HUES48 (cell line): ENCODE results near the gene NDUFAF2.

Source experiments
- H3K27ac ChIP-seq: one replicate; pipeline ENCODE4 v1.7.0; 2013; ENCODE audit warnings: low read depth, low read length, inconsistent platforms
- H3K27me3 ChIP-seq: 2 replicates; pipeline ENCODE4 v1.6.1; 2013; ENCODE audit warnings: mild to moderate bottlenecking, low read length; ENCODE audit not compliant: control insufficient read depth, insufficient read depth
- H3K36me3 ChIP-seq: 2 replicates; pipeline ENCODE4 v1.6.1; 2013; ENCODE audit warnings: low read length; ENCODE audit not compliant: control insufficient read depth, insufficient read depth
- H3K4me1 ChIP-seq: 2 replicates; pipeline ENCODE4 v1.6.1; 2013; ENCODE audit warnings: mild to moderate bottlenecking, low read length; ENCODE audit not compliant: control insufficient read depth, insufficient read depth
- H3K4me3 ChIP-seq: 2 replicates; pipeline ENCODE4 v1.5.1; 2013; ENCODE audit warnings: mild to moderate bottlenecking, low read depth, low read length
- H3K9ac ChIP-seq: 2 replicates; pipeline ENCODE4 v1.6.1; 2013; ENCODE audit warnings: mild to moderate bottlenecking, low read depth, low read length, moderate library complexity
- H3K9me3 ChIP-seq: 2 replicates; pipeline ENCODE4 v1.6.1; 2013; ENCODE audit warnings: low read length; ENCODE audit not compliant: control insufficient read depth, insufficient read depth

The NDUFAF2 gene

GRCh38 chr5:61047346-61047745, 102.3 kb downstream of the NDUFAF2 start:
- Histone ChIP-seq H3K27me3 (no peaks in the 10 kb centered on the region), H3K4me1 (peaks cover 21% of the 10 kb centered on the region), H3K9me3 (no peaks in the 10 kb centered on the region), H3K27ac (no peak overlapping the region), H3K4me3 (no peak overlapping the region), H3K9ac (no peak overlapping the region), H3K36me3 (no peaks in the 10 kb centered on the region)

GRCh38 chr5:61048534-61048933, 103.5 kb downstream of the NDUFAF2 start:
- Histone ChIP-seq H3K9ac (no peak overlapping the region), H3K4me3 (no peak overlapping the region), H3K27me3 (no peaks in the 10 kb centered on the region), H3K9me3 (no peaks in the 10 kb centered on the region), H3K4me1 (peaks cover 26% of the 10 kb centered on the region), H3K27ac (no peak overlapping the region), H3K36me3 (no peaks in the 10 kb centered on the region)

DNA sequence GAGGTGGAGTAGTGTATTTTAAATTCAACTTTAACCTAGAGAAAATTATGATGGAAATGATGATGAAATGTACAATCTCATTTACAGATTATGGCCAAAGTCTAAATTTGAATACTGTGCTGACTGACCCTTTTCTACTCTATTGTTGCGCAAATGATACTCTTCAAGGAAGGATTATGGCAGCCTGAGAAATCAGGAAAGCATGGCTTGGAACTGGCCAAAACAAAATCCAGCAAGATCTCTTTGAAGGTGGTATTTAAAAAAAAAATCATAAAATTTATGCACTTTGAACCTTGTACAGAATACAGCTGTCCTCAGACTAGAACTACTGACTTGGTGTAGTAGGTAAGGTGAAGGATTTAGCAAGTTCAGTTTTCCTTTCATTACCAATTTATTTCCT, 105.3 kb downstream of the NDUFAF2 start:
- peaks cover 26% of the 10 kb centered on the region for H3K4me1 ChIP-seq
- no peaks in the 10 kb centered on the region for H3K27me3 ChIP-seq
- H3K9me3 ChIP-seq: no peaks in the 10 kb centered on the region
- H3K36me3 ChIP-seq: no peaks in the 10 kb centered on the region
- H3K9ac ChIP-seq: no peak overlapping the region
- H3K4me3 ChIP-seq: peak overlapping the region; percentile 2; the same call in 1 of the 2 replicates
- H3K27ac ChIP-seq: peak overlapping the region; percentile 37

DNA sequence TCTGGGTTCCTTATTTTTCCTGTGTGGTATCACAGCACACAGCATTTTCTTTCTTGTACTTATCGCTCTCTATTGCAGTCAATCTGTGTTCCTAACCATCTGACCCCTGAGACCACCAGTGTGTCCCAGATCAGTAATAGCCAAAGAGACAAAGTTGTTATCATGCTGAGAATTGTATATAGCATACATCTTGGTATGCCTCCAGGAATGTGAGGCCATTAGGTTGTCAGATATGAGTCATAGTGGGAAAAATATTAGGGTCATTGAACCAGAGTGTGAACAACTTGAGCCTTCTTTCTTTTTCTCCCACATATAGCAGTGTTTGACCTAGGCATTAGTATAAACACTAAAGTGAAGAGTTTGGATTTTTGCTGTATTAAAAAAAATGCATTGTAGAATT, 106.3 kb downstream of the NDUFAF2 start:
- Histone ChIP-seq H3K9ac (no peak overlapping the region), H3K9me3 (no peaks in the 10 kb centered on the region), H3K4me1 (peaks cover 26% of the 10 kb centered on the region), H3K27ac (peak overlapping the region; percentile 26), H3K36me3 (no peaks in the 10 kb centered on the region), H3K4me3 (no peak overlapping the region; the same call in 1 of the 2 replicates), H3K27me3 (no peaks in the 10 kb centered on the region)

DNA sequence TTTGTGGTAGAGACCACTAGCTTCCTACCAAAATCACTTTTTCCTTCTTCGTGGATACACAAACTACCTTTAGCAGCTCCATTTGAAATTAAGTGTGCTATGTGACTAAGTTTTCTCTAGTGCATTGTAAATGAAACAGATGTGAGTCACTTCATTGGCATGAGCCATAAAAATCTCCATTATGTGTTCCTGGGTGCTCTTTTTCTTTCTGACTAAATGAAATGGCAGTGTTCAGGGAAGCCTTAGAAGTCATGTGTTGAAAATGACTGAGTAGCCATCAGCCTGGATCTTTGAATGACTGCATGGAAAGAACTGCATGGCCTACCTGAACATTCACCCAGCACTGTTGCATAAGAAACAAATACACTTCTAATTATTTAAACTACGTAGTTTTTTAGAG, 107.9 kb downstream of the NDUFAF2 start:
- Histone ChIP-seq H3K36me3 (no peaks in the 10 kb centered on the region), H3K4me1 (peaks cover 30% of the 10 kb centered on the region), H3K27ac (peak overlapping the region; percentile 33), H3K4me3 (no peak overlapping the region), H3K9ac (no peak overlapping the region), H3K9me3 (no peaks in the 10 kb centered on the region), H3K27me3 (no peaks in the 10 kb centered on the region)

DNA sequence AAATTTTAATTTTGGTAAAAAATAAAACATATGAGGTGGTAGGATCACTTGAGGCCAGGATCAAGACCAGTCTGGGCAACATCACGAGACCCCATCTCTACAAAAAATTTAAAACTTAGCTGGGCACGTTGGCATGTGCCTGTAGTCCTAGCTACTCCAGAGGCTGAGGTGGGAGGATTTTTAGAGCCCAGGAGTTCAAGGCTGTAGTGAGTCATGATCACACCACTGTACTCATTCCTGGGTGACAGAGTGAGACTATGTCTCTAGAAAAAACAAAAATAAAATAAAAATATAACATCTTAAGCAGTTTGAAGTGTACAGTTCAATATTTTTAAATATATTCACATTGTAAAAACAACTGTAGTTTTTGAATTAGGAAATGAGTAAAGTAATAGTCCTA, 108.9 kb downstream of the NDUFAF2 start:
- H3K4me3 ChIP-seq: no peak overlapping the region
- H3K9me3 ChIP-seq: no peaks in the 10 kb centered on the region
- H3K9ac ChIP-seq: no peak overlapping the region
- H3K27ac ChIP-seq: no peak overlapping the region
- no peaks in the 10 kb centered on the region for H3K36me3 ChIP-seq
- H3K27me3 ChIP-seq: no peaks in the 10 kb centered on the region
- H3K4me1 ChIP-seq: peaks cover 30% of the 10 kb centered on the region

DNA sequence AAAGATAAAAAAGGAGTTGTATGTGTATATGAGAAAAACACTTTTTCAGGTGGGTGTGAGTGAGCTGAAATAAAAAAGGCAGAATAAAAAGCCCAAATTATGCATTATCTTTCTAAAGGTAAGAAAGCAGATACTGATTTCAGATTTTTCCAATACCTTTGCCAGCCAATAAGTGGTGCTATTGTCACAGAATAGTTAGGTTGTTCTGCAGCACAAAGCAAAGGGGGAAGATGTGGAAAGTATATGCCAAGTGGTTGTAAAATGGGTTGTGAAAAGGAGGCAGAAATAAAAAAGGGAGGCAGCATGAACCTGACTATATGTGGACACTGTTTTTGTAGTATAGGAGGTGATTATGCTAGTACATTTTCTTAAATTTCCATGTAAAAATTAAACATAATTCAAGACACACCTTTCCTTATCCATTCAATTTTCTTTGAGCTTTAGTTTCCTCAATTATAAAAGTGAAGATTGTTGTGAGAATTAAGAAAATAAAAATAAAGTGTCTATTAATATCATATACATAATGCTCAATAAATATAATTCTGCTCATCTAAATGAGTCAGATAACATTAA, 110.5 kb downstream of the NDUFAF2 start:
- Histone ChIP-seq H3K36me3 (no peaks in the 10 kb centered on the region), H3K27me3 (no peaks in the 10 kb centered on the region), H3K4me1 (peaks cover 25% of the 10 kb centered on the region), H3K9ac (no peak overlapping the region), H3K4me3 (no peak overlapping the region), H3K9me3 (no peaks in the 10 kb centered on the region), H3K27ac (no peak overlapping the region)

DNA sequence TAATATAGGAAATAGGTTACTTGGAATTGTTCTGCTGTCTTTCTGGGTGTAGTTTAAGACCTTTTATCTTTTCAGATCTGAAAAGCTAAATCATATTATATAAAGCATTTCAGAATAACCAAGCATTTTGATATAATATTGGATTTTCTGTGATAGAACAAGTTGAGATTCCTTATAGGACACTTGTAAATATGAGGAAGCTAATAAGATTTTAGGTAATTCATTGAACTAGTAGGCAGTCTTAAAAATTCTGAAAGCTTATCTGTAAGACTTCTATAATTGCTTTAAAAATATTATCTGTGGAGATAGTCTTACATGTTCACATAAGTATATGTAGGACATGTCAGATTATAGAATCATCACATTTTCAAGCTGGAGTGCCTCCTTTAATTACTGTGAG, 114.5 kb downstream of the NDUFAF2 start:
- no peak overlapping the region for H3K9ac ChIP-seq
- H3K36me3 ChIP-seq: no peaks in the 10 kb centered on the region
- no peak overlapping the region for H3K27ac ChIP-seq
- no peak overlapping the region for H3K4me3 ChIP-seq
- no peaks in the 10 kb centered on the region for H3K9me3 ChIP-seq
- no peaks in the 10 kb centered on the region for H3K27me3 ChIP-seq
- H3K4me1 ChIP-seq: peaks cover 8% of the 10 kb centered on the region; the same call in 1 of the 2 replicates

GRCh38 chr5:61069150-61069549, 124.1 kb downstream of the NDUFAF2 start:
- Histone ChIP-seq H3K4me1 (peaks cover 11% of the 10 kb centered on the region), H3K9me3 (no peaks in the 10 kb centered on the region), H3K27ac (no peak overlapping the region), H3K36me3 (no peaks in the 10 kb centered on the region), H3K4me3 (no peak overlapping the region), H3K27me3 (no peaks in the 10 kb centered on the region), H3K9ac (no peak overlapping the region)

DNA sequence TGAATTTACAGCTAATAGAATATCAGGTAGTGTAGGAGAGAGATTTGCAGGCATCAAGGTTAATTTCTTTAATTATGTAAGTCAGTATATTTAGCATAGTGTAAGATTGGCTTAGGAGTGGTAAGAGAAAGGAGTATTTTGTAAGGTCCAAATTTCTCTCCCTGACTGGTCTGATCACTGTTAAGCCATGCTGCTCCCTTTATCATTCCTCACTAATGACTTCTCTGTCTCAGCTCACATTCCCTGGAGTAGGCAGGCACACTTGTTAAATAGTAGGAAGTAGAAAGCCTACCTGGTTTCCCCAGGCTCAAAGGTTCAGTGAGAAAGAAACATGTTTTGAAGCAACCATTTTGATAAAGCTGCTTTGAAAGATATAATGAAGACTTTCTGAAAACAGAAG, 126.5 kb downstream of the NDUFAF2 start:
- Histone ChIP-seq H3K27me3 (no peaks in the 10 kb centered on the region), H3K27ac (peak overlapping the region; percentile 5), H3K4me1 (peaks cover 11% of the 10 kb centered on the region), H3K9me3 (no peaks in the 10 kb centered on the region), H3K9ac (no peak overlapping the region), H3K36me3 (no peaks in the 10 kb centered on the region), H3K4me3 (no peak overlapping the region)

DNA sequence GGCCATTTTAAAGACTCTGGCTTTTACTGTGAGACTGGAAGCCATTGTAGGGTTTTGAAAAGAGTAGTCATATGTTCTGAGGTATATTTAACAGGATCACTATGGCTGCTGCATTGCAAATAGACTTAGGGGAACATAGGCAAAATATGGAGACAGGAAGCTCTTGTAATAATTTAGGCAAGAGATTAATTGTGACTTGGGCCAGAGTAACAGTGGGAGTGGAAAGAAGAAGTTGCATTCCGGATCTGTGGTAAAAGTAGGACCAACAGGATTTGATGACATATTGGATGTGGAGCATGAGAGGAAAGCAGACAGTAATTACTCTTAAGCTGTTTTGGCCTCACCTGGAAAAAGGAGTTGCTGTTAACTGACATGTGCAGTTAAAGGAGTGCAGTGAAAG, 131.6 kb downstream of the NDUFAF2 start:
- H3K27me3 ChIP-seq: no peaks in the 10 kb centered on the region
- H3K4me1 ChIP-seq: peaks cover 3% of the 10 kb centered on the region; the same call in 1 of the 2 replicates
- H3K27ac ChIP-seq: no peak overlapping the region
- no peaks in the 10 kb centered on the region for H3K36me3 ChIP-seq
- H3K9me3 ChIP-seq: no peaks in the 10 kb centered on the region
- H3K4me3 ChIP-seq: no peak overlapping the region
- H3K9ac ChIP-seq: no peak overlapping the region
